HUDEP-2 (cell line): Measurements from ENCODE around the gene KLHL40.
A peak's percentile ranks its signal among the peaks of the same experiment; 100 is the strongest.

Experiments used
- DNase-seq, 76 experiments: peaks; one replicate each; lab custom pipeline; 2025; ENCODE audit not compliant: unreplicated experiment in 76 of 76; lab: John Stamatoyannopoulos, UW

The KLHL40 gene

DNA sequence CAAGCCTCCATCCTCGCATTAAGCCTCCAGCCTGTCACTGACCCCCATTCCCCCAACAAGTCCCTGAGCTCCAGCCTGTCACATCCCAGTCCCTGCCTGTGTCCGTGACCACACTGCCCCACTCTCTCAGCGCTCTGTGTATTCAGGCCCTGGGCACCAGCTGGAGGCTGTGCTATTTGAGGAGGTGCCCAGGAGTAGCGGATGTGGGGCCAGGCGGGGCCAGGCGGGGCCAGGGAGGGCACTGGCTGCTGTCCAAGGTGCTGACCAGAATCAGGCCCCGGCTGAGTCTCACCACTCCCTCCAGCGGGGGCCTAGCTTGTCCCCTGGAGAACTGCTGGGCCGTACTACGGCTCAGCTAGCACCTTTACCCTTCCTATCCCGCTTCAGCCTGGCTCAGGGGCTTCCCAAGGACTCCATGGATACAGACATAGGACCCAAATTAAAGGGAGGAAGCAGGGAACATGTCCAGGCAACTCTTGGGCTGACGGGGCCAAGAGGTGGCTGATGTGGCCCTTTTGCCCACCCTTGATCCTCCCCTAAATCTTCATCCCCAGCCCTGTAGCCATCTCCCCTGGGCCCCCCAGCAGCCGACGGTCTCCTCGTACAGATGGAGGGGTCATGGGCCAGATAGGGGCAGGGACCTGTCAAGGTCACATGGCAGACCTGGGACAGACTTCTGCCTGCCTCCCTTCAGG, 16.2 kb downstream of the KLHL40 start:
- peak in 55 of 76 experiments; percentile 5 to 66 (median 38) for DNase-seq

DNA sequence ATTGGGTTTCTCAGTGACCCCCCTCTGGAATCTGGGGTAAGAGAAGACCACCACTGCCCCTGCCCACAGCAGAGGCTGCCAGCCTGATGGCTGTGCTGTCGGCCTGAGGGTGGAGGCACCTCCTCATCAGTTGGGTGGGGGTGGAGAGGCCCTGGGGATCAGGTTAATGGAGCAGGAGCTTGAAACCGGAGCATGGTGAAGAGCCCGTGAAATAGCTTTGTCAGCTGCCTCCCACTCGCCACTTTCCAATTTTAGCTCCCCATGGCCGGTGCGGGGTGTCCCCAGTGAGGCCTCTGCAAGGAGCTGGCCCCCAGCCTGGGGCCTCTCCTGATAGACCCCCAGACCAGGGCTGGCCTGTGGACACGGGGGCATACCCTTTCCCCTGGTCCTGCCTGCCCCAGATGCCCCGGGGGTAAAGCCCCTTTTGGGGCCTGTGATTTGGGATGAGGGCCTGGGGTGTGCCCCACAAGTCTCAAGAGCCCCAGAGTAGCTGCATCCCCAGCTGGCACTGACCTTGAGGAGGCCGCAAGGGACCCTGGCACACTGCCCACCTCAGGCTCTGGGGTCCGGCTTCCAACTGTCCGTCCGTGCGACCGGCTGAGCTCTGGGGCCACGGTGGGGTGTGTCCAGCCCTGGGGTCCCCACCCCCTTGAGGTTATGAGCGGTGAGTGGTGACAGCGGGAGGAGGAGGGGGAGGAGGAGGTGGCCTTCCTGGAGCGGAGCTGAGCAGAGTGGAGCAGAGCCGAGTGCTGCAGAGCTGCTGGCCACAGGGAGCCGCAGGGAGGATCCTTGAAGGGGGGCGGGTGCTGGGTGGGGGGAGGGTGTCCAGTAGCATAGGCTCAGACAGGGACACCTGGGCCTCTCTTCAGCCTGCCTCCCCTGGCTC, 17.0 kb downstream of the KLHL40 start, which contains the start of gene HHATL:
TSS of gene HHATL (minus strand) at position 733 of the 886 bp plus-strand sequence. CDS start 1,972 bp downstream, outside the sequence.
- no peak for DNase-seq

DNA sequence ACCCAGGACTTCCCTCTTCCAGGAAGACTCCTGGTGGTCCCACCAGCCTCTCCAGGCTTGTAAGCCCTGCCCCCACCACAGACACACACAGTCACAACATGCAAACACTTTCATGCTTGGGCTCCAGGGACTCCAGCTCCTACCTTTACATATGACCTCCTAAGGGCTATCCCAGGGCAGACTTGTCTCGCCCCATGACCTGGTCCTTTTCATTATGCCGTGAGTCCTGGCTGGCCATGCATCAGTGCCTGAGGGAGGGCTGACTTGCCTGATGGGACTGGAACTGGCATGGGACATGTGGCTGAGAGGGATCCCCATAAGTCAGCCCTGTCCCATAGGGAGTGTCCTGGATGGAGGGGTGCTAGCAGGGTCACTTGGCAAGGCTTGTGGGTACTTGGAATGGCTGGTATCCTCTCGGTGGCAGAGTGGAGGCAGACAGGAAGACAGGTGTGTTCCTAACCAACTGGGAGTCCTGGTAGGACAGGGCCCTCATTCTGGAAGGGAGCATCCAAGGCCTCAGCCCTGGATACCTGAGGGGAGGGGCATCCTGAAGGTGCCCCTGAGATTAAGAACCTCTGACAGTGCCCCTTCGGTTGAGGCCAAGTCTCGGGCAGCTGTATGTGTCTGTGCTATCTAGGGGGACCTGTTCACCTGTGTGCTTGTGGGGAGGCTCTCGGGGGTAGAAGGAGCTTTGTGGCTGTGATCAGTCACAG, 17.8 kb downstream of the KLHL40 start:
- DNase-seq, result no peak

DNA sequence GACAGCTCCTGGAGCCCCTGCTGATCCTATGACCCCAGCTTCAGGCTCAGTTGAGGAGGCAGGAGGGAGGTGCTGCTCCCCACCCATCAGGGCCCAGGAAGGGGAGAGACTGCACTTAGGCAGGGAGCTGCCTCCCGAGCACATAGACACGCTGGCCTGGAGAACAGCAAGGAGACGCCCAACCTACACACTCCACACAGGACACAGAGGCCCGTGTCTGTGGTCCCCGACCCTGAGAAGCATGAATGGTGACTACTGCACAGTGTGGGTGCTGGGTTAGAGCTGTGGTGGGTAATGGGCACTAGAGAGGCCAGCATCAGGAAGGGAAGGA, 18.3 kb downstream of the KLHL40 start:
- no peak for DNase-seq

DNA sequence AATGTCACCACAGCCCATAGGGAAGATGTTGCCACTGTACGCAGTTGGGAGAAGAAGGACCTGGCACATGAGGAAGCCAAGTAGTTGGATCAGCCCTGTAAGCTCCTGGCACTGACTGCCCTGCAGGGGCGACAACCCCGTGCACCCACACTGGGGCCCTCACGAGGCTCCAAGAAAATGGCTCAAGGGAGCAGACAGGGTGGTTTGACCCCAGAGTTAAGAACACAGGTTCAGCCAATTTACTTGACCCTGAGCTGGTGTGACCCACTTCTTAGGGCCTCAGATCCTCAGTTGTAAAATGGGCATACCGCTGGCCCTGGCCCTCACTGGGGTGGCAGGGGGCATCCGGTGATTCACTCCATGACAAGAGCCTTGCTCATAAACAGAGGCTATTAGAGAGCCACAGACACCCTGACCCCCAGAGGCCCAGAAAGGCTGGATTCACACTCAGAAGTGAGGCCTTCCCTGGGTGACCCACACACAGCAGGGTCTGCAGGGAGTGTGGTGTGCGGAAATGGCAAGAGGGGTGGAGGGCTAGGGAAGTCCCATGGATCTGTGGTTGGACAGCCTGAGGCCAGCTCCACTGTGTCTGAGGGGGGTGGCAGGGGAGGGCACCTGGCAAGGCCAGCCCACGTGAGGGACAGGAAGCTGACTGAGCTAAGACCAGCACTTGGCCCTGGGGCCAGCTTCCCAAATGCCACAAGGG, 19.0 kb downstream of the KLHL40 start:
- no peak for DNase-seq

DNA sequence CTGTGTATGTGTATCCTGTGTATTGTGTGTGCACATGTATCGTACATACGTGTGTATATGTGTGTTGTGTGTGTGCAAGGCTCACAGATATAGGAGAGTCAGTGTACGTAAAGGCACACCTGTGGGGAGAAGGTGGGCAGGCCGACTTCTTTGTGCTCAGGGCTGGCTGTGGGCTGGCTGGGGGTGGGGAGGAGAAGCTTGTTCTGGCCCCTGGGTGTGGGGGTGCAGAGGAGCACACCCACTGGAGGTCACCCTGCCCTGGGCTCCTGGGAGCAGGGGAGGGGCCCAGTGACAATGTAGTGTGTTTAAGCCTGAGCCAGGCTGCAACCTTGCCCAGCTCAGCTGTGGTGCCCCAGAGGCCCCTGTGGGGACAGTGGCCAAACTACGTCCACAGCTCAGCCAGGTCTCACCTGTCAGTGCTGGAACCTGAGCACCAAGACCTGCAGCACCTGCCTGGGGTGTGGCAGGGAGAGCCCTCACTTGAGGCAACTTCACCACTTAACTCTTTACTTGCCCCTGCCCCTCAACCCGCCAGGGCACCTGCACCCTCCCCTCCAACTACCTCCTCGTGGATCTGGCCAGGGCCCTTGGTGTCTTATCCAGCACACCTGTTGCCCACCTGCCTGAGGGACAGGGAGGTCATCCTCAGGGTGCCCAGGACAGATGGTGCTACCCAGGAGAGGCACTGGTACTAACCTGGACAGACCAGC, 19.9 kb downstream of the KLHL40 start:
- no peak for DNase-seq

DNA sequence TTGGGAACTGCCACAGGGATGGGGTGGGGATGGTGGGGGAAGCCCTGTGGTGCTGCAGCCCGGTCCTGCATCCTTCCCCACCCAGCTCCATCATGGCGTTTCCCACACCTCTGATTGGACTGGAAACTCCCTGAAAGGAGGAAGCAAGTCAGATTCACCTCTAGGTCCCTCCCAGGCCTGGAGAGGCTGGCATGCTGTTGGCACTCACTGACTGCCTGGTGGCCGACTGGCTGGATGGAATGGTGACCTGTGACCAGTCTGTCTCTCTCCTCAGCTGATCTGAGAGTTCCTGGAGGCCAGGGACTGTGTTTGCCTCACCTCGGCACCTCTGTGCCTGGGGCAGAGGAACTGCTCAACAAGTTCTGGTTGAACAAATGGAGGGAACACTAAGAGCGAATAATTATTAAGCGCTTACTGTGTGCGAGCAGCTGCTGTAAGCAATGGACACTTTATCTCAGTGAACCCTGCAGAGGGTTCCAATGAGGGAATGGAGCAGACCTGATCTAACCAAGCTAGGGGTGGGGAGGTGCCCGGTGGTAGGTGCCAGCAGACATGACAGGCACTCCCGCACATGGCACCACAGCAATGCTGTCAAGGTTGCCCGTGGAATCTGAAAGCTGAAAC, 20.7 kb downstream of the KLHL40 start:
- no peak for DNase-seq

DNA sequence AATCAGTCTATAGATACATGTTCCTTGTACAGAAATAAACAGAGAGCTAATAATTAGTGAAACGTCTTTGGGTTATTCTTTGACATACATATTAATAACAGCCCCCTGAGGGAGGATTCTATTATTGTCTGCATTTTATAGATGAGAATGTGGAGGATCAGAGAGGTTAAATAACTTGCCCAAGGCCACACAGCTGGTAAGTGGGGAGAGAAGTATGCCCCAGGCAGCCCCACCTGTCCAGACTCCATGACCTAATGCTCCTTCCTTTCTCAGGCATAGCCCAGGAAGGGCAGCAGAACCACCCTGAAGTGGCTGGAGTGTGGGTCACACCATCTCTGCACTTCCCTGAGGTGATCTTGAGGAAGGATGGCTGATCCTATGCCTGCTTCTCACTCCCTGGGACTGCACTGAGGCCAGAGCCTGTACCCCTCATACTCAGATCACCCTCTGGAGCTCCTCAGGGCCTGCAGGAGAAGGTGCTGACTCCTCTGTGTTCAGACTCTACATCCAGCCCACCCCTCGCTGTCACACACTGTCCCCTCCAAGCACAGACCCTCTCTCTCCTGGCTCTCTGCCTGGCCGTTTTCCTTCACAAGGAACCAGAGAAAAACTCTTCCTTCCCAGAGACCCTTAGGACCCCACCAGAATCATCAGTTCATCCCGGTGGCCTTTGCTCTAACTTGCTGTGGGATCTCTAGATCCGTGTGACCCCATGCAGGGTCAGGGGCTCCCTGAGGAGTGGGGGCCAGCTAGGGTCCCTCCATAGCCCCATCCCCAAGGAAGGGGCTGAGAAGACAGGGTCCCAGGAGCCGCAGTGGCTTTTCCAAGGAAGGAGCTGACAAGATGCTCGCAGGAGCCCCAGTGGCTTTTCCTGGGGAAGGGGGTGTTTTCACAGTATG, 21.6 kb downstream of the KLHL40 start:
- no peak for DNase-seq

DNA sequence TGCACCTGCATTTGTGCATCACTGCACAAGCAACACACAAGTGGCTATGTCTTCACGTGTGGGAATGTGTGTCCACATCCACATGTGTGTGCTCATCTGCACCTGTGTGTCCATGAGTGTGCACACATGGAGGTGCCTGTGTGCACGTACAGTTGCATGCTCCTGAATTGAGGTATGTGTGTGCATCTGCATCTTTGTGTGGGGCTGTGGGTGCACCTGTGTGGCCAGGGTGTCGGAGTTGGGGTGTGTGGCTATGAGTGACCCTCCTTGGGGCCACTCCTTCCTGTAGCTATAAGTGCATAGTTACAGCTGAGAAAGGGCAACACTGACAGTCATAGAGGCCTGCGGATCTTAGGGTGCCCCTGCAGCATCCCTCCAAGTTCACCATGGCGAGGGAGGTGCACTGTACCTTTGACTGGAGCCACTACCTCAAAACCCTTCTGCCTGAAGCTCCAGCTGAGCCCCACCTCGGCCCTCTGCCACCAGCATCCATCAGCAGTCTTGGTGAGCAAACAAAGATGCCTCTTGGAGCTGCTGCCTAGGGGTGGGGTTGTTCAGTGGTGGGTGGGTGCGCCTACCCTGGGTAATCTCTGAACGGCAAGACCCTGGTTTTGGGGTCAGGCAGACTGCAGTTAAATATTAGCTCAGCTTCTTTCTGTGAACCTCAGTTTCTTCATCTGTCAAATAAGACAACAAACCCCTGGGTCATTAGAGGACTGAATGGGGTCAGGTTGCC, 22.5 kb downstream of the KLHL40 start:
- DNase-seq, result no peak

DNA sequence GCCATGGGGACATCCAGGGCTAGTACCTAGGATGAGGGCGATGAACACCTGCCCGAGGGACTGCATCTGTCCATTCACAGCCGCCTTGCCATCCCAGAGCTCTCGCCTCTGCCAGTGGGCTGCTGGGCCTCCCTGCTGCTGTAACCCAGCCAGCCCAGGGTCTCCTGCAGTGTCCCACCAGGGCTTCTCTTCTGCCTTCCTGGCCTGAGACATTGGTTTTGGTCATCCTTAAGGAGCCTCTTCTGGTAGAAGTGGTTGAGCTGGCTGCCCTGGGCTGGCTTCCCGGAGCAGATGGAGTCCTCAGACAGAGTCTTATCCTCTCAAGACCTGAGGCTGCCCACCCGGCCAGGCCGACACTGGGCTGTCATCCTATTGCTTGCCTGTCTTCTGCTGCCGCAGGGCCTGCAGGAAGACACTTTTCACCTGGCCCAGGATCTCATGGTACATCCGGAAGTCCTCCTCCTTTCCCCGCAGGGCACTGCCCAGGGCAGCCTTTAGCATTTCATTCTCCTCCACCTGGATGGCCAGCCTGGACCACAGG, 23.3 kb downstream of the KLHL40 start:
- DNase-seq, result no peak

DNA sequence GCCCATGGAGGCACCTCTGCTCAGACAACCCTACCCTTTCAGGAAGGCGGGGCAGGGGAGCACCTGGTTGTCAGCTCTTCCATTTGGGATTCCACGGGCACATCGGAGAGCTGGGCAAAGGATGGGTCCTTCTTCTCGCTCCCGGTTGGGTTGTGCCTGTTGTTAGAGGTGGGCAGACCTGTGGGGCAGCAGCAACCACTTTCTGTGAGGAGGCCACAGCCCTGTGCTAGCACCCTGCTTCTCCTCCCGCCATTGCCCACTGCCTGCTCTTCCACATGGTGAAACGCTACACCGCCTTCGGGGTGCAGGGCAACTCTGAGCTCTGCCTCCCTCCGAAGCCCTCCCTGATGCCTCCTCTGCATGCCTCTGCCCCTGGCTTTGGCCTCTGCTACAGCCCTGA, 24.3 kb downstream of the KLHL40 start:
- DNase-seq, result no peak

DNA sequence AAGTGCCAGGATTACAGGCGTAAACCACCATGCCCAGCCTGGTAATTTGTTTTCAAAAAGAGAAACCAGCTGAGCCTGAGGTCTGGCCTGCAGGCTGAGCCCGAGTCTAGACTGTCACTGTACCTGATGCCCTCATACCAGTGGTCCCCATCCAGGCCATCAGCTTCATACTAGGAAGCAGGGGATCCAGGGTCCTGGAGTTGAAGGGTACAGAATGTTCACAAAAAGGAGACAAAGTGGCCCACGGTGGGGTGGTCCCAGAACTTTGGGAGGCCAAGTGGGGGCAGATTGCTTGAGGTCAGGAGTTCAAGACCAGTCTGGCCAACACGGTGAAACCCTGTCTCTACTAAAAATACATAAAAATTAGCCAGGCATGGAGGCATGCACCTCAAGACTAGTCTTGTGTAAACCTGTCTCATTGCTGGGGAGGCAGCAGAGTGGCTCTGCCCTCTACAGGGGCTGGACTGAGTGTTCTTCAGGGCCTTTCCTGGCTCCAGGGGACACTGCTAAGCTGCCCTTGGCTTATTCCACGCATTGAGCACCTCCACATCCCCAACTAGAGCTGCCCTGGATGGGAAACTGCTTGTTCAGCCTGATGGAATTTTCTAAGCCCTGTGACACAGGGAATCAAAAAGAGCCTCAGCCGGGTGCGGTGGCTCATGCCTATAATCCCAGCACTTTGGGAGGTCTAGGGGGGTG, 25.1 kb downstream of the KLHL40 start:
- no peak for DNase-seq

DNA sequence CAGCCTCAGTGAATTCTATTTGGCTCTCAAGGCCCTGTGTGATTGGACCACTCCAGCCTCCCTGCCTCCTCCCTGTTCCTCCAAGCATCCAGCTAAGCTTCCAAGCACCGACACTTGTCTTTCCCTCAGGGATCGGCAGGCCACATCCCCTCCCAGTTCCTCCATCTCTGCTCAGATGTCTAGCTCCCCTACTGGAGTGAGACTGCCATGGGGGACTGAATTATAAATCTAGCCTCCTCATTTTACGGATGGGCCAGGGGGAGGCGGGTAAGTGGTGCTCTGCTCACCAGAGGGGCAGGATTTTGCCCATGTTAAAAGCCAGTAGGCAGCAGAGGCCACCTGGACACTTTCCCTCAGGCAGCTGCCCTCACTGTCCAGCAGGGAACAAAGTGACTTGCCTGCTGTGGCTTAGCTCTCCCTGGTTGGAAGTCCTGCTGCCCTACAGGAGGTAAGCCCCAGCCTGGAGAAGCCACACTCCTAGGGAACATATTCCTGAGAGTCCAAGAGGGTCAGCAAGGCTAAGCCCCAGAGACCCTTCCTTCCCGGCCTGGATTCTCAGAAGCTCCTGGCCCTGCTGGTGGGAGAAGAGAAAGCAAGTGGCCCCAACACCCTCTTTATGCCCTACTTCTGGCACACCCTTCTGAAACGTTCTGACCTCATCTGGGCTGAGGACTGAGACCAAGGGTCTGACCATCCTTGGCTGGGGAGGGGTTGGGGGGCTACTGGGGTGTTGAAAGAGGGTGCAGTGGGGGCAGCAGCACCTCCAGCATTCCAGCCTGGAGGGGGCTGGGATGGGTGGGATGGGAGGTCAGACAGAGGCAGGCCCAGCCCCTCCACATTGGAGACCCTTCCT, 26.4 kb downstream of the KLHL40 start:
- no peak for DNase-seq

DNA sequence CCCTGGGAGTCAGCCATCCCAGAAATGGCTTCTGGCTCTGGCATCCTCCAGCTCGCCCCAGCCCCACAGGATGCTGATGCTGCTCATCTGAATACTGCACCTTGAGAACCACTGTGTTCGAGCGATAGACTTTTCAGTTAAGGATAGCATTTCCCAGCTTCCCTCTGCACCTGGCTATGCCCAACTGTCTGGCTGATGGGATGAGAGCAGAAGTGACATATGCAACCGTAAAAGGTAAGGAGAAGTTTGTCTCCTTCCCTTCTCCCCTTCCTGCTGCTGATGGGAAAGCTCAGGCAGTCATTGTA, 27.0 kb downstream of the KLHL40 start:
- no peak for DNase-seq

DNA sequence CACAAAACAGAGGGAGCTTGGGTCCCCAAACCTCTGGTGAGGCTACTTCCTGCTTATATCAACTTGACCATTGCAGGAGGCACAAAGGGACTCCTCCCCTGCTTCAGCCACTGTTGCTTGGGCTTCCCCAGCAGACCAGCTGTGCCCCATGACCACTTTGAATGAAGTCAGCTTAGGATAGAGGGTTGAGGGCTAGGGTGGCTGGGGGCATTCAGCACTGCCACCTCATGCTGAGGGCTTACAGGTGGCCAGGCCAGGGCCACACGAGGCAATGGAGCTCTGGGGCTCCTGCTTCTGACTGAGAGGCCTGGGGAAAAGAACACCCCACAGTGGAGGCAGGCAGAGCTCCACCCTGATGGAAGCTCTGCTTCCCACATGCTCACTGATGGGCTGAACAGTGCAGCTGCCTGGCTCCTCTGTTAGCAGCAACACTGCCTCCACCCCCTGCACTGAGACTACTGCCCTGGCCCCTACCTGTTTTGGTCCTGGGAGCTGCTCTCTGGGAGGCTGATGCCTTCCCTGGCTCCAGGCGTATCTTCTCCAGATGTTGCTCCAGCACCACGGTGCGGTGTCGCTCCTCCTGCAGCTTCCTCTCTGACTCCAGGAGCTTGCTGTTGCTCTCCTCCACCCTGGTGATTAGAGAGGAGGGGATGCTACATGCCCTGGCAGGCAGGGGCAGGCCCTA, 27.5 kb downstream of the KLHL40 start:
- no peak for DNase-seq

DNA sequence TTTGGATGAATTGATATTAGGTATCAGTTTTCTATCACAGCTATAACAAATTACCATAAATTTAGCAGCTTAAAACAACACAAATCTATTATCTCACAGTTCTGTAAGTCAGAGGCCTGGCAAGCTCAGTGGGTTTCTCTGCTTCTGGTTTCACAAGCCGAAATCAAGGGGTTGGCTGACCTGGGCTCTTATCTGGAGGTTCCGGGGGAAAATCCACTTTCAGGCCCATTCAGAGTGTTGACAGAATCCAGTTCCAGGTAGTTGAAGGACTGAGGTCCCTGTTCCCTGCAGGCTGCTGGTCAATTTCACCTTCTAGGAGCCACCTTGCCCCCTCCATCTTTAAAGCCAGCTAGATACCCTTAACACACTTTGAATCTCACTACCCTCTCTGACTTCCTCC, 28.4 kb downstream of the KLHL40 start:
- DNase-seq, result no peak
